HepG2 (cell line): ENCODE results near the gene DYNC1LI2. TPM values are rescaled to one million over a fixed set of nuclear protein-coding genes. Genes with fewer than 3 reads are reported as not detected.

Experiments
- CBFB ChIP-seq: sonication (generic); formaldehyde crosslinking; IDR thresholded peaks from 2 replicates; pipeline ENCODE4 v1.4.0; 2020; ENCODE audit warnings: missing genetic modification reagents
- FOXA3 ChIP-seq: IDR thresholded peaks from 2 replicates; pipeline ENCODE4 v1.6.1; 2016; ENCODE audit warnings: missing genetic modification reagents, missing compliant biosample characterization
- GLI4 ChIP-seq: sonication (generic); formaldehyde crosslinking; IDR thresholded peaks from 2 replicates; pipeline ENCODE4 v1.5.1; 2020; ENCODE audit warnings: missing genetic modification reagents, mild to moderate bottlenecking, moderate library complexity, borderline replicate concordance
- IKZF4 ChIP-seq: sonication (generic); formaldehyde crosslinking; IDR thresholded peaks from 2 replicates; pipeline ENCODE4 v1.5.1; 2020; ENCODE audit warnings: borderline replicate concordance, mild to moderate bottlenecking, low read depth, missing genetic modification reagents; ENCODE audit errors: not compliant biosample characterization
- PHF8 ChIP-seq: sonication (generic); formaldehyde crosslinking; IDR thresholded peaks from 2 replicates; pipeline ENCODE4 v1.5.0; 2020; ENCODE audit warnings: missing genetic modification reagents
- POLR2AphosphoS5 ChIP-seq: IDR thresholded peaks from 2 replicates; pipeline ENCODE4 v1.6.1; 2012; ENCODE audit warnings: low read depth, low read length
- PRDM4 ChIP-seq: sonication (generic); formaldehyde crosslinking; IDR thresholded peaks from 2 replicates; pipeline ENCODE4 v1.9.0; 2021; ENCODE audit warnings: missing genetic modification reagents, borderline replicate concordance
- TAF15 ChIP-seq: fragments of 200-400 bp; formaldehyde crosslinking; IDR thresholded peaks from one replicate; pipeline ENCODE4 v1.6.1; 2018; ENCODE audit warnings: mild to moderate bottlenecking, low read depth, low read length; ENCODE audit not compliant: poor library complexity, severe bottlenecking
- ZMAT5 ChIP-seq: sonication (generic); formaldehyde crosslinking; IDR thresholded peaks from 2 replicates; pipeline ENCODE4 v1.5.0; 2020; ENCODE audit warnings: mild to moderate bottlenecking, low read depth, missing genetic modification reagents, borderline replicate concordance
- ZNF10 ChIP-seq: sonication (generic); formaldehyde crosslinking; IDR thresholded peaks from 2 replicates; pipeline ENCODE4 v1.4.0; 2020; ENCODE audit warnings: mild to moderate bottlenecking, low read depth, missing genetic modification reagents, borderline replicate concordance
- ZNF281 ChIP-seq: sonication (generic); formaldehyde crosslinking; IDR thresholded peaks from 2 replicates; pipeline ENCODE4 v1.4.0; 2020; ENCODE audit warnings: missing genetic modification reagents, borderline replicate concordance
- ZNF562 ChIP-seq: sonication (generic); formaldehyde crosslinking; IDR thresholded peaks from 2 replicates; pipeline ENCODE4 v1.8.0; 2022; ENCODE audit warnings: missing genetic modification reagents, borderline replicate concordance
- ZNF709 ChIP-seq: sonication (generic); formaldehyde crosslinking; IDR thresholded peaks from 2 replicates; pipeline ENCODE4 v1.5.0; 2020; ENCODE audit warnings: mild to moderate bottlenecking, missing genetic modification reagents
- polyA plus RNA-seq, 8 experiments: library from polyadenylated mRNA; depleted of rRNA in 3 of 8; stranded (reverse) in 7 of 8; unstranded in 1 of 8; fragments of >200 nt; fragmentation: Illumina TruSeq in 4 of 8; extraction: Trizol in 4 of 8; gene quantifications; 2 replicates each; pipeline versions ENCODE4 v1.2.1 to v1.2.3, GENCODE V29; 2011 to 2016; ENCODE audit warnings: low read depth in 4 of 8, missing spikeins in 1 of 8, mixed read lengths in 1 of 8; ENCODE audit not compliant: insufficient read depth in 1 of 8
- total RNA-seq, 5 experiments: library from RNA; depleted of rRNA; stranded (reverse); fragments of >200 nt; fragmentation: Illumina TruSeq; extraction: Trizol; gene quantifications; 2 replicates each; pipeline ENCODE4 v1.2.3, GENCODE V29; 2016; ENCODE audit warnings: low read depth in 1 of 5

The DYNC1LI2 gene
- total and polyA plus RNA-seq, 2 of the 13 experiments (the other 11 are each of a cell fraction or from before 2014, with no cell fraction given), result 65.5 to 135 TPM

GRCh38 chr16:66790130-66790733 is 38.8 kb upstream of the DYNC1LI2 start (continued):
- no peak for TF ChIP-seq PHF8 (CRISPR knock-in tag)
- no peak for TF ChIP-seq GLI4 (CRISPR knock-in tag)
- no peak for TF ChIP-seq CBFB (CRISPR knock-in tag)
- TF ChIP-seq ZNF281 (CRISPR knock-in tag), result no peak
- no peak for TF ChIP-seq ZNF10 (CRISPR knock-in tag)
- TF ChIP-seq TAF15, result no peak
- TF ChIP-seq IKZF4, result no peak
- TF ChIP-seq ZMAT5 (CRISPR knock-in tag), result no peak
- TF ChIP-seq FOXA3 (CRISPR knock-in tag), result no peak
- no peak for TF ChIP-seq PRDM4
- TF ChIP-seq ZNF709 (CRISPR knock-in tag), result no peak
- TF ChIP-seq ZNF562 (CRISPR knock-in tag), result no peak
- TF ChIP-seq POLR2AphosphoS5, result no peak
- TF ChIP-seq, all 625 proteins: peak for 5
